ENCODE data around the gene FRMD8. TPM values are rescaled to one million over a fixed set of nuclear protein-coding genes. Genes with fewer than 3 reads are reported as not detected.

FRMD8 gene
- total and polyA plus RNA-seq, 2 donors from 2014 or later = 9.4 to 41.3 TPM

DNA sequence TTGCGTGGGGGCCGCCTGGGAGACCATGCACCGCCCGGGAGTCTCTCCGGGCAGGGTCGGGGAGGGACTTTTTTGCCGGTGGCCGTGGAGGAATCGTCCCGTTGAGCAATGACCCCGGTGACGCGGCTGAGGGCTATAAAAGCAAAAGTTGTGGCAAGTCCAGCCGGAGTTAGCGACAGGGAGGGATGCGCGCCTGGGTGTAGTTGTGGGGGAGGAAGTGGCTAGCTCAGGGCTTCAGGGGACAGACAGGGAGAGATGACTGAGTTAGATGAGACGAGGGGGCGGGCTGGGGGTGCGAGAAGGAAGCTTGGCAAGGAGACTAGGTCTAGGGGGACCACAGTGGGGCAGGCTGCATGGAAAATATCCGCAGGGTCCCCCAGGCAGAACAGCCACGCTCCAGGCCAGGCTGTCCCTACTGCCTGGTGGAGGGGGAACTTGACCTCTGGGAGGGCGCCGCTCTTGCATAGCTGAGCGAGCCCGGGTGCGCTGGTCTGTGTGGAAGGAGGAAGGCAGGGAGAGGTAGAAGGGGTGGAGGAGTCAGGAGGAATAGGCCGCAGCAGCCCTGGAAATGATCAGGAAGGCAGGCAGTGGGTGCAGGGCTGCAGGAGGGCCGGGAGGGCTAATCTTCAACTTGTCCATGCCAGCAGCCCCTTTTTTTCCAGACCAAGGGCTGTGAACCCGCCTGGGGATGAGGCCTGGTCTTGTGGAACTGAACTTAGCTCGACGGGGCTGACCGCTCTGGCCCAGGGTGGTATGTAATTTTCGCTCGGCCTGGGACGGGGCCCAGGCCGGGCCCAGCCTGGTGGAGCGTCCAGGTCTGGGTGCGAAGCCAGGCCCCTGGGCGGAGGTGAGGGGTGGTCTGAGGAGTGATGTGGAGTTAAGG lies 36.4 kb downstream of the FRMD8 start, which contains the start of gene NEAT1:
TSS of gene NEAT1 (plus strand) at position 166 of the 883 bp plus-strand sequence.
- H3K9ac ChIP-seq (ENCODE audit: low read length in 3 of 3) = peak within 1 kb of the TSS; percentile 65 to 100 (median 99)
- peak within 1 kb of the TSS; percentile 99 to 100 for H3K27ac ChIP-seq (ENCODE audit: low read depth in 2 of 2, low read length in 2 of 2)
- no peaks in the 10 kb centered on the region for H3K9me3 ChIP-seq (ENCODE audit: control insufficient read depth in 2 of 3, insufficient read depth in 1 of 3, low read length in 3 of 3)
- H3K4me1 ChIP-seq (ENCODE audit: control insufficient read depth in 2 of 3, insufficient read depth in 2 of 3, low read depth in 1 of 3, low read length in 3 of 3) = peaks cover 3 to 33% (median 16%) of the 10 kb centered on the region in 3 donors
- DNase-seq (peak; percentile 95 to 99 (median 96)), FAIRE-seq (no peak)
- H3K27me3 ChIP-seq (ENCODE audit: control insufficient read depth, insufficient read depth, low read length) = no peaks in the 10 kb centered on the region
- TF ChIP-seq, protein P1, sequence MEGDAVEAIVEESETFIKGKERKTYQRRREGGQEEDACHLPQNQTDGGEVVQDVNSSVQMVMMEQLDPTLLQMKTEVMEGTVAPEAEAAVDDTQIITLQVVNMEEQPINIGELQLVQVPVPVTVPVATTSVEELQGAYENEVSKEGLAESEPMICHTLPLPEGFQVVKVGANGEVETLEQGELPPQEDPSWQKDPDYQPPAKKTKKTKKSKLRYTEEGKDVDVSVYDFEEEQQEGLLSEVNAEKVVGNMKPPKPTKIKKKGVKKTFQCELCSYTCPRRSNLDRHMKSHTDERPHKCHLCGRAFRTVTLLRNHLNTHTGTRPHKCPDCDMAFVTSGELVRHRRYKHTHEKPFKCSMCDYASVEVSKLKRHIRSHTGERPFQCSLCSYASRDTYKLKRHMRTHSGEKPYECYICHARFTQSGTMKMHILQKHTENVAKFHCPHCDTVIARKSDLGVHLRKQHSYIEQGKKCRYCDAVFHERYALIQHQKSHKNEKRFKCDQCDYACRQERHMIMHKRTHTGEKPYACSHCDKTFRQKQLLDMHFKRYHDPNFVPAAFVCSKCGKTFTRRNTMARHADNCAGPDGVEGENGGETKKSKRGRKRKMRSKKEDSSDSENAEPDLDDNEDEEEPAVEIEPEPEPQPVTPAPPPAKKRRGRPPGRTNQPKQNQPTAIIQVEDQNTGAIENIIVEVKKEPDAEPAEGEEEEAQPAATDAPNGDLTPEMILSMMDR (IDR thresholded peaks at IDR 0.05; ENCODE audit: borderline replicate concordance, extremely low read depth, insufficient read depth) = no peak
- H3K36me3 ChIP-seq (ENCODE audit: control insufficient read depth in 2 of 3, insufficient read depth in 3 of 3, low read length in 3 of 3) = peaks cover 0 to 48% (median 26%) of the 10 kb centered on the region in 3 donors
- H3K4me3 ChIP-seq (ENCODE audit: low read length in 3 of 3) = peak within 1 kb of the TSS; percentile 70 to 99 (median 98)
- intact Hi-C loops (cut with DNase I) = no loop called here

DNA sequence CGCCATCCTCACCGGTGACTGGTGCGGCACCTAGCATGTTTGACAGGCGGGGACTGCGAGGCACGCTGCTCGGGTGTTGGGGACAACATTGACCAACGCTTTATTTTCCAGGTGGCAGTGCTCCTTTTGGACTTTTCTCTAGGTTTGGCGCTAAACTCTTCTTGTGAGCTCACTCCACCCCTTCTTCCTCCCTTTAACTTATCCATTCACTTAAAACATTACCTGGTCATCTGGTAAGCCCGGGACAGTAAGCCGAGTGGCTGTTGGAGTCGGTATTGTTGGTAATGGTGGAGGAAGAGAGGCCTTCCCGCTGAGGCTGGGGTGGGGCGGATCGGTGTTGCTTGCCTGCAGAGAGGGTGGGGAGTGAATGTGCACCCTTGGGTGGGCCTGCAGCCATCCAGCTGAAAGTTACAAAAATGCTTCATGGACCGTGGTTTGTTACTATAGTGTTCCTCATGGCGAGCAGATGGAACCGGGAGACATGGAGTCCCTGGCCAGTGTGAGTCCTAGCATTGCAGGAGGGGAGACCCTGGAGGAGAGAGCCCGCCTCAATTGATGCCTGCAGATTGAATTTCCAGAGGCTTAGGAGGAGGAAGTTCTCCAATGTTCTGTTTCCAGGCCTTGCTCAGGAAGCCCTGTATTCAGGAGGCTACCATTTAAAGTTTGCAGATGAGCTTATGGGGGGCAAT lies 37.2 kb downstream of the FRMD8 start:
- intact Hi-C loops (cut with DNase I) = no loop called here
- no peaks in the 10 kb centered on the region for H3K9me3 ChIP-seq (ENCODE audit: control insufficient read depth in 2 of 3, insufficient read depth in 1 of 3, low read length in 3 of 3)
- TF ChIP-seq, protein P1 (IDR thresholded peaks at IDR 0.05; ENCODE audit: borderline replicate concordance, extremely low read depth, insufficient read depth) = no peak
- H3K27ac ChIP-seq (ENCODE audit: low read depth in 2 of 2, low read length in 2 of 2) = peak overlapping the region; percentile 99 to 100
- FAIRE-seq (no peak), DNase-seq (peak in 2 of 5 donors; percentile 22 to 78)
- peak overlapping the region; percentile 59 to 99 (median 98) for H3K4me3 ChIP-seq (ENCODE audit: low read length in 3 of 3)
- H3K4me1 ChIP-seq (ENCODE audit: control insufficient read depth in 2 of 3, insufficient read depth in 2 of 3, low read depth in 1 of 3, low read length in 3 of 3) = peaks cover 3 to 30% (median 13%) of the 10 kb centered on the region in 3 donors
- peaks cover 0 to 48% (median 26%) of the 10 kb centered on the region in 3 donors for H3K36me3 ChIP-seq (ENCODE audit: control insufficient read depth in 2 of 3, insufficient read depth in 3 of 3, low read length in 3 of 3)
- no peaks in the 10 kb centered on the region for H3K27me3 ChIP-seq (ENCODE audit: control insufficient read depth, insufficient read depth, low read length)
- H3K9ac ChIP-seq (ENCODE audit: low read length in 3 of 3) = peak overlapping the region; percentile 47 to 100 (median 99)

DNA sequence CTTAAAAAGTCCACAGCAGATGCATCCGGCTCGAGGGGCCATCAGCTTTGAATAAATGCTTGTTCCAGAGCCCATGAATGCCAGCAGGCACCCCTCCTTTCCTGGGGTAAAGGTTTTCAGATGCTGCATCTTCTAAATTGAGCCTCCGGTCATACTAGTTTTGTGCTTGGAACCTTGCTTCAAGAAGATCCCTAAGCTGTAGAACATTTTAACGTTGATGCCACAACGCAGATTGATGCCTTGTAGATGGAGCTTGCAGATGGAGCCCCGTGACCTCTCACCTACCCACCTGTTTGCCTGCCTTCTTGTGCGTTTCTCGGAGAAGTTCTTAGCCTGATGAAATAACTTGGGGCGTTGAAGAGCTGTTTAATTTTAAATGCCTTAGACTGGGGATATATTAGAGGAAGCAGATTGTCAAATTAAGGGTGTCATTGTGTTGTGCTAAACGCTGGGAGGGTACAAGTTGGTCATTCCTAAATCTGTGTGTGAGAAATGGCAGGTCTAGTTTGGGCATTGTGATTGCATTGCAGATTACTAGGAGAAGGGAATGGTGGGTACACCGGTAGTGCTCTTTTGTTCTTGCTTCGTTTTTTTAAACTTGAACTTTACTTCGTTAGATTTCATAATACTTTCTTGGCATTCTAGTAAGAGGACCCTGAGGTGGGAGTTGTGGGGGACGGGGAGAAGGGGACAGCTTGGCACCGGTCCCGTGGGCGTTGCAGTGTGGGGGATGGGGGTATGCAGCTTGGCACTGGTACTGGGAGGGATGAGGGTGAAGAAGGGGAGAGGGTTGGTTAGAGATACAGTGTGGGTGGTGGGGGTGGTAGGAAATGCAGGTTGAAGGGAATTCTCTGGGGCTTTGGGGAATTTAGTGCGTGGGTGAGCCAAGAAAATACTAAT lies 38.0 kb downstream of the FRMD8 start:
- Histone ChIP-seq H3K9me3 (ENCODE audit: control insufficient read depth in 2 of 3, insufficient read depth in 1 of 3, low read length in 3 of 3) (no peaks in the 10 kb centered on the region), H3K36me3 (ENCODE audit: control insufficient read depth in 2 of 3, insufficient read depth in 3 of 3, low read length in 3 of 3) (peaks cover 0 to 48% (median 26%) of the 10 kb centered on the region in 3 donors), H3K4me3 (ENCODE audit: low read length in 3 of 3) (peak overlapping the region; percentile 59 to 99 (median 98)), H3K27me3 (ENCODE audit: control insufficient read depth, insufficient read depth, low read length) (no peaks in the 10 kb centered on the region), H3K4me1 (ENCODE audit: control insufficient read depth in 2 of 3, insufficient read depth in 2 of 3, low read depth in 1 of 3, low read length in 3 of 3) (peaks cover 0 to 26% (median 13%) of the 10 kb centered on the region in 3 donors), H3K9ac (ENCODE audit: low read length in 3 of 3) (peak overlapping the region; percentile 47 to 100 (median 99)), H3K27ac (ENCODE audit: low read depth in 2 of 2, low read length in 2 of 2) (peak overlapping the region; percentile 99 to 100)
- intact Hi-C loops (cut with DNase I) = loop anchor here (5.0 kb wide), 1 partner anchor 78 kb away; no protein-coding TSS in a partner anchor
- TF ChIP-seq, protein P1 (IDR thresholded peaks at IDR 0.05; ENCODE audit: borderline replicate concordance, extremely low read depth, insufficient read depth) = no peak
- DNase-seq = peak in 3 of 5 donors; percentile 65 to 83 (median 67)
- FAIRE-seq = no peak

Data from kidney (tissue), 14 donors.